SK-N-SH treated with all-trans-retinoic acid at 6 μM for 48 hours (cell line): Measurements from ENCODE around the gene GCHFR.

Source experiments
- ATAC-seq: fragments of 200-7000 bp; cut with Tn5 transposase; 3 replicates; pipeline ENCODE4 v1.9.1; 2020; ENCODE audit warnings: mild to moderate bottlenecking, moderate library complexity
- ARNTL ChIP-seq: fragments of 450-650 bp; formaldehyde crosslinking; IDR thresholded peaks from 2 replicates; pipeline ENCODE4 v1.5.0; 2020; ENCODE audit warnings: low read depth, mild to moderate bottlenecking, moderate library complexity, borderline replicate concordance
- CREB5 ChIP-seq: fragments of 250-450 bp; sonication (Bioruptor Pico); IDR thresholded peaks from 2 replicates; pipeline ENCODE4 v1.5.1; 2020; ENCODE audit warnings: low read depth, mild to moderate bottlenecking, moderate library complexity
- CSDC2 ChIP-seq: fragments of 250-450 bp; sonication (Bioruptor Pico); IDR thresholded peaks from 2 replicates; pipeline ENCODE4 v1.5.0; 2020; ENCODE audit warnings: mild to moderate bottlenecking, moderate library complexity
- CSRNP3 ChIP-seq: fragments of 250-450 bp; sonication (Bioruptor Pico); IDR thresholded peaks from 2 replicates; pipeline ENCODE4 v1.5.1; 2021; ENCODE audit warnings: mild to moderate bottlenecking, moderate library complexity
- GLIS3 ChIP-seq: fragments of 250-450 bp; sonication (Bioruptor Pico); IDR thresholded peaks from 2 replicates; pipeline ENCODE4 v1.5.0; 2020; ENCODE audit warnings: mild to moderate bottlenecking, moderate library complexity
- ISL1 ChIP-seq: fragments of 250-450 bp; sonication (Bioruptor Pico); IDR thresholded peaks from 2 replicates; pipeline ENCODE4 v2.1.2; 2022; ENCODE audit warnings: mild to moderate bottlenecking, moderate library complexity
- PATZ1 ChIP-seq: fragments of 250-450 bp; sonication (Bioruptor Pico); IDR thresholded peaks from 2 replicates; pipeline ENCODE4 v1.8.0; 2020; ENCODE audit warnings: mild to moderate bottlenecking, moderate library complexity, borderline replicate concordance
- POU6F1 ChIP-seq: fragments of 250-450 bp; sonication (Bioruptor Pico); IDR thresholded peaks from 2 replicates; pipeline ENCODE4 v1.8.0; 2021; ENCODE audit warnings: low read depth, mild to moderate bottlenecking, moderate library complexity, borderline replicate concordance
- PPARA ChIP-seq: fragments of 250-450 bp; sonication (Bioruptor Pico); IDR thresholded peaks from 2 replicates; pipeline ENCODE4 v1.5.0; 2020; ENCODE audit warnings: mild to moderate bottlenecking, borderline replicate concordance
- RARB ChIP-seq: fragments of 250-450 bp; sonication (Bioruptor Pico); IDR thresholded peaks from 2 replicates; pipeline ENCODE4 v1.8.0; 2021; ENCODE audit warnings: mild to moderate bottlenecking, moderate library complexity
- SNAI2 ChIP-seq: fragments of 250-450 bp; sonication (Bioruptor Pico); IDR thresholded peaks from 2 replicates; pipeline ENCODE4 v1.5.0; 2020; ENCODE audit warnings: mild to moderate bottlenecking, moderate library complexity
- TOX ChIP-seq: fragments of 250-450 bp; sonication (Bioruptor Pico); IDR thresholded peaks from 2 replicates; pipeline ENCODE4 v1.8.0; 2021; ENCODE audit warnings: mild to moderate bottlenecking, moderate library complexity, borderline replicate concordance
- TSHZ2 ChIP-seq: fragments of 250-450 bp; sonication (Bioruptor Pico); IDR thresholded peaks from 2 replicates; pipeline ENCODE4 v1.5.0; 2020; ENCODE audit warnings: mild to moderate bottlenecking, moderate library complexity
- ZC3H10 ChIP-seq: fragments of 250-450 bp; sonication (Bioruptor Pico); IDR thresholded peaks from 2 replicates; pipeline ENCODE4 v1.5.1; 2021; ENCODE audit warnings: mild to moderate bottlenecking, moderate library complexity
- ZFP3 ChIP-seq: fragments of 250-450 bp; sonication (Bioruptor Pico); IDR thresholded peaks from 2 replicates; pipeline ENCODE4 v1.5.0; 2020; ENCODE audit warnings: mild to moderate bottlenecking, moderate library complexity
- ZFP30 ChIP-seq: fragments of 450-650 bp; formaldehyde crosslinking; IDR thresholded peaks from 2 replicates; pipeline ENCODE4 v1.5.0; 2022; ENCODE audit warnings: mild to moderate bottlenecking, moderate library complexity
- ZNF565 ChIP-seq: fragments of 450-650 bp; formaldehyde crosslinking; conservative IDR thresholded peaks from 2 replicates; pipeline ENCODE4 v1.5.0; 2020; ENCODE audit warnings: low read depth, mild to moderate bottlenecking, moderate library complexity
- ZNF8 ChIP-seq: fragments of 450-650 bp; formaldehyde crosslinking; IDR thresholded peaks from 2 replicates; pipeline ENCODE4 v1.5.0; 2020; ENCODE audit warnings: mild to moderate bottlenecking, moderate library complexity

GCHFR gene

GRCh38 chr15:40722934-40723333 lies 40.9 kb upstream of the GCHFR start (continued):
- TF ChIP-seq ZFP30 (no peak), TOX (no peak), CSRNP3 (CRISPR knock-in tag) (no peak)

- no peak for TF ChIP-seq ARNTL (CRISPR knock-in tag)
- no peak for ATAC-seq
Measured at GRCh38 chr15:40723919-40724318, 39.9 kb upstream of the GCHFR start.

GRCh38 chr15:40731034-40731433 lies 32.8 kb upstream of the GCHFR start:
- TF ChIP-seq CSDC2 (CRISPR knock-in tag) (no peak), ZNF565 (CRISPR knock-in tag) (no peak), SNAI2 (CRISPR knock-in tag) (no peak), POU6F1 (CRISPR knock-in tag) (no peak), TOX (no peak), TSHZ2 (CRISPR knock-in tag) (no peak), RARB (CRISPR knock-in tag) (no peak), ZFP30 (no peak), PATZ1 (CRISPR knock-in tag) (no peak), ZC3H10 (CRISPR knock-in tag) (no peak), PPARA (CRISPR knock-in tag) (no peak)
- ATAC-seq = no peak

- TF ChIP-seq PPARA (CRISPR knock-in tag) = no peak
- no peak for TF ChIP-seq CREB5
- no peak for TF ChIP-seq SNAI2 (CRISPR knock-in tag)
- no peak for TF ChIP-seq ISL1
- TF ChIP-seq ZNF8 = no peak
- no peak for TF ChIP-seq RARB (CRISPR knock-in tag)
- ATAC-seq = no peak
Measured at GRCh38 chr15:40736575-40736974, 27.3 kb upstream of the GCHFR start.

GRCh38 chr15:40737048-40737447 lies 26.8 kb upstream of the GCHFR start:
- TF ChIP-seq ISL1 = no peak
- no peak for TF ChIP-seq ZNF565 (CRISPR knock-in tag)
- no peak for TF ChIP-seq ZC3H10 (CRISPR knock-in tag)
- no peak for TF ChIP-seq ZFP30
- no peak for TF ChIP-seq SNAI2 (CRISPR knock-in tag)
- TF ChIP-seq GLIS3 = no peak
- no peak for TF ChIP-seq CSRNP3 (CRISPR knock-in tag)
- TF ChIP-seq ZFP3 = no peak
- no peak for TF ChIP-seq CSDC2 (CRISPR knock-in tag)
- ATAC-seq = no peak
